C4-2B (cell line): ENCODE results near the gene FAM78B.

Experiments used
- H3K27ac ChIP-seq: fragments of 450-650 bp; 2 replicates; pipeline ENCODE4 v1.5.1; 2017
- CTCF ChIP-seq: fragments of 450-650 bp; conservative IDR thresholded peaks from 2 replicates; pipeline ENCODE4 v1.5.1; 2017; ENCODE audit warnings: mild to moderate bottlenecking
- ZFX ChIP-seq: fragments of 450-650 bp; IDR thresholded peaks from 2 replicates; pipeline ENCODE4 v1.6.1; 2017

Gene FAM78B

GRCh38 chr1:166113031-166113430 is 53.8 kb downstream of the FAM78B start:
- H3K27ac ChIP-seq = no peak overlapping the region
- TF ChIP-seq ZFX = no peak
- TF ChIP-seq CTCF = no peak

GRCh38 chr1:166112425-166112824 is 54.4 kb downstream of the FAM78B start:
- no peak overlapping the region for H3K27ac ChIP-seq
- TF ChIP-seq CTCF (no peak), ZFX (no peak)

- TF ChIP-seq CTCF (no peak), ZFX (no peak)
Measured at GRCh38 chr1:166111430-166111829, 55.4 kb downstream of the FAM78B start.

GRCh38 chr1:166090244-166090643 is 76.6 kb downstream of the FAM78B start:
- TF ChIP-seq CTCF = no peak
- no peak for TF ChIP-seq ZFX
- H3K27ac ChIP-seq = no peak overlapping the region

More at GRCh38 chr1:166111430-166111829, 55.4 kb downstream of the FAM78B start:
- no peak overlapping the region for H3K27ac ChIP-seq

GRCh38 chr1:166089804-166090203 is 77.0 kb downstream of the FAM78B start:
- H3K27ac ChIP-seq = no peak overlapping the region
- TF ChIP-seq ZFX = no peak
- TF ChIP-seq CTCF = no peak

GRCh38 chr1:166088572-166088955 is 78.2 kb downstream of the FAM78B start:
- no peak for TF ChIP-seq ZFX
- TF ChIP-seq CTCF = no peak
- H3K27ac ChIP-seq = no peak overlapping the region

- TF ChIP-seq ZFX (no peak), CTCF (no peak)
- H3K27ac ChIP-seq = no peak overlapping the region
Measured at GRCh38 chr1:166087734-166088571, 78.8 kb downstream of the FAM78B start.
